VCaP (cell line): ENCODE results near the gene SAP130.

ENCODE experiments used
- H3K27ac ChIP-seq: fragments of 450-650 bp; 2 replicates; pipeline ENCODE4 v1.5.1; 2017
- CTCF ChIP-seq: fragments of 450-650 bp; conservative IDR thresholded peaks from 2 replicates; pipeline ENCODE4 v1.5.1; 2017; ENCODE audit warnings: mild to moderate bottlenecking, moderate library complexity

Gene SAP130

DNA sequence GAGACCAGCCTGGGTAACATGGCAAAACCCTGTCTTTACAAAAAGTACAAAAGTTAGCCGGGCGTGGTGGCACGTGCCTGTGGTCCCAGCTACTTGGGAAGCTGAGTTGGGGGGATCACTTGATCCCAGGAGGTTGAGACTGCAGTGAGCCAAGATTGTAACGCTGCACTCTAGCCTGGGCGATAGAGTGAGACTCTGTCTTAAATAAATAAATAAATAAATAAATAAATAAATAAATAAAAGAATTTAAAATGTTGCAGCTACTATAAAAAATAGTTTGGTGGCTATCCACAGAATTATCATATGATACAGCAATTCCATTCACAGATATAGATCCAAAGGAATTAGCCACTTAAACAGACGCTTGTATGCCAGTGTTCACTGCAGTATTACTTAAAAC is 92.5 kb downstream of the SAP130 start:
- no peak overlapping the region for H3K27ac ChIP-seq
- TF ChIP-seq CTCF: no peak

DNA sequence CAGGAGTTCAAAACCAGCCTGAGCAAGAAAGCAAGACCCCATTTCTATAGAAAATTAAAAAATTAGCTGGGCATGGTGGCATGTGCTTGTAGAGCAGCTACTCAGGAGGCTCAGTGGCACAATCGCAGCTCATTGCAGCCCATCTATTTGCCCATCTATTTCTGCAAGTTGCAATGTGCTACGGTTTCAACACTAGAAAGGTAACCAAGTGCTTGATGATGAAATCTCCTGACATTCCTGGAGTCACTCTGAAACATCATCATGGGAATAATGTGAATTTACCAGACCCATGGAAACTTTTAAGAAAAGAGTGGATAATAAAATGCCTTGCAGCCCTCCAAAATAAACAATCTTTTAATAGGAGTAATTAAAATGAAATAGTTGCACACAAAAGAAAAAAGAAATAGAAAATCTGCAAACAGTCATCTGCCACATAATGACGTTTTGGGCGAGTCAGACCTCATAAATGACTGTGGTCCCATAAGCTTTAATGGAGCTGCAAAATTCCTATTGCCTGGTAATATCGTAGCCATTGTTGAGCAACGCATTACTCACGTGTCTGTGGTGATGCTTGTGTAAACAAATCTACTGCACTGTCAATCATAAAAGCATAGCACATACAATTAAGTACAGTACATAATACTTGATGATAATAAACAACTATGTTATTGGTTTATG is 95.5 kb downstream of the SAP130 start:
- no peak overlapping the region for H3K27ac ChIP-seq
- TF ChIP-seq CTCF: no peak

GRCh38 chr2:127929449-127929848 is 98.4 kb downstream of the SAP130 start:
- TF ChIP-seq CTCF: no peak
- no peak overlapping the region for H3K27ac ChIP-seq

DNA sequence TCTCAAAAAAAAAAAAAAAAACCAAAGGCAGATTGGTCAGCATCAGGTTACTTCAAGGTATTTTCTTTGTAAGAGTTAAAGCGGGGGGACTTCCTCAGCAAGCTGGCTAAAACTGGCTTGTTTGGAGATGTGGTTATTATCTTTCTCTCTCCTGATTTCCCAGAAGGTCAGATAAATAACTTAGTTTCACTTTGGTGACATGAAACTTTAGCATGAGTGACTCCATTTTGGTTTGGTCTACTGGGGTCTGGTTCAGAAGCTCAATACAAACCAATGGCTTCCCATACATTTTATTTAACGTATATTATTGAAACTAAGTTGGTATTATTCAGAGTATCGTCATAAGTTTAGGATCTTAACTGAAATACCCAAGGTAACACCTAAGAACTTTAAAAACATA is 100.5 kb downstream of the SAP130 start:
- no peak overlapping the region for H3K27ac ChIP-seq

GRCh38 chr2:127917916-127918315 is 109.9 kb downstream of the SAP130 start:
- TF ChIP-seq CTCF: no peak
- H3K27ac ChIP-seq: no peak overlapping the region

More for the DNA sequence above, 100.5 kb downstream of the SAP130 start:
- no peak for TF ChIP-seq CTCF

- no peak overlapping the region for H3K27ac ChIP-seq
Measured at GRCh38 chr2:127913808-127914457, 113.9 kb downstream of the SAP130 start.

DNA sequence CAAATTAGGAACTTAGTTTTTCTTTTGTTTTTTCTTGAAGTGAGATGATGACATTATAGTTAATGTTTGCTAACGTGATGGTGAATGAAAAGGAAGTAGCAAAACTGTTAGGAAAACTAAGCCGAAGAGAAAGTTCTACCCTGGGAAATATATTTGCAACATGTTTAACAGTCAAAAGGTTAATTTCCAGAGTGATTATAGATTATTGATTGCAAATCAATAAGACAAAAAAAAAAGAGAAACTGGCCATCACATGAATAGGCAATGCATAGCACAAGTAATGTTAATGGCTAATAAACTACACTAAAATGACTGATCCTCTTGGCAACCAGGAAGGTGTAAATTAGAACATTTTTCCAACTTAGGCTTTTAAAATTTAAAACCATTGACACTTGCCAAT is 116.1 kb downstream of the SAP130 start:
- no peak overlapping the region for H3K27ac ChIP-seq
- no peak for TF ChIP-seq CTCF

More at GRCh38 chr2:127913808-127914457, 113.9 kb downstream of the SAP130 start:
- TF ChIP-seq CTCF: no peak
